OCI-LY7 (cell line): ENCODE results near the gene ATG2A.

Experiments used
- EZH2phosphoT487 ChIP-seq: fragments of 200-600 bp; sonication (generic); IDR thresholded peaks from 2 replicates; pipeline ENCODE4 v1.6.1; 2018; ENCODE audit warnings: low read depth, borderline replicate concordance, mild to moderate bottlenecking, mixed run types, antibody characterized with exemption, low read length, moderate library complexity, mixed read lengths
- TF ChIP-seq, protein P1 (sequence below): fragments of 200-600 bp; sonication (generic); conservative IDR thresholded peaks from 2 replicates; pipeline ENCODE4 v1.5.1; 2014; ENCODE audit warnings: mild to moderate bottlenecking, antibody characterized with exemption, low read length, moderate library complexity, mixed read lengths

GRCh38 chr11:64914123-64914522 lies 2.9 kb downstream of the ATG2A start:
- TF ChIP-seq, protein P1, sequence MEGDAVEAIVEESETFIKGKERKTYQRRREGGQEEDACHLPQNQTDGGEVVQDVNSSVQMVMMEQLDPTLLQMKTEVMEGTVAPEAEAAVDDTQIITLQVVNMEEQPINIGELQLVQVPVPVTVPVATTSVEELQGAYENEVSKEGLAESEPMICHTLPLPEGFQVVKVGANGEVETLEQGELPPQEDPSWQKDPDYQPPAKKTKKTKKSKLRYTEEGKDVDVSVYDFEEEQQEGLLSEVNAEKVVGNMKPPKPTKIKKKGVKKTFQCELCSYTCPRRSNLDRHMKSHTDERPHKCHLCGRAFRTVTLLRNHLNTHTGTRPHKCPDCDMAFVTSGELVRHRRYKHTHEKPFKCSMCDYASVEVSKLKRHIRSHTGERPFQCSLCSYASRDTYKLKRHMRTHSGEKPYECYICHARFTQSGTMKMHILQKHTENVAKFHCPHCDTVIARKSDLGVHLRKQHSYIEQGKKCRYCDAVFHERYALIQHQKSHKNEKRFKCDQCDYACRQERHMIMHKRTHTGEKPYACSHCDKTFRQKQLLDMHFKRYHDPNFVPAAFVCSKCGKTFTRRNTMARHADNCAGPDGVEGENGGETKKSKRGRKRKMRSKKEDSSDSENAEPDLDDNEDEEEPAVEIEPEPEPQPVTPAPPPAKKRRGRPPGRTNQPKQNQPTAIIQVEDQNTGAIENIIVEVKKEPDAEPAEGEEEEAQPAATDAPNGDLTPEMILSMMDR: no peak
- TF ChIP-seq EZH2phosphoT487: no peak
